LNCaP clone FGC (cell line): ENCODE measurements around the gene SYTL5.

Experiments
- DNase-seq: peaks from one replicate; pipeline ENCODE4 v3.0.0-alpha.2; 2011; ENCODE audit warnings: low read depth
- H3K4me3 ChIP-seq: 2 replicates; pipeline ENCODE4 v1.5.1; 2011; ENCODE audit warnings: mild to moderate bottlenecking, low read depth, low read length, control low read depth
- TF ChIP-seq, protein P1 (sequence below): IDR thresholded peaks from 2 replicates; pipeline ENCODE4 v1.5.1; 2012; ENCODE audit warnings: mild to moderate bottlenecking; ENCODE audit not compliant: control insufficient read depth, insufficient read depth; ENCODE audit errors: extremely low read depth

The SYTL5 gene

DNA sequence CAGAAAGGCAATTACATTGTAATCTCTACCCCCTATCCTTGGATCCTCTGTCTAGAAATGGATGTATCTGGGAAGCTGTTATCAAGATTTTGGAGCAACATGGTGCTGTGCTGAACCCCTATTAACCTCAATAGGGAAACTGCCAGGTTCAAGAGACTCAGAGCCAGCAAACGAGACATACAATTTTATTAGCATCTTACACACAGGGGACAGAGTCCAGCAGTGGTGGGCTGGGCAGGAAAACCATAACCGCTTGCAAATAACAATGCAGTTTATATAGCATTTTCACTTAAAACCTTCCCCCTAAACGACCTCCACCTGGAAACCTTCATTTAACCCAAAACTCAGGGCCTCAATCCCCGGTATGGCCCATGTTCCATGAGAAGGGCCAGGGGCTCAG, 79.5 kb downstream of the SYTL5 start:
- TF ChIP-seq, protein P1, sequence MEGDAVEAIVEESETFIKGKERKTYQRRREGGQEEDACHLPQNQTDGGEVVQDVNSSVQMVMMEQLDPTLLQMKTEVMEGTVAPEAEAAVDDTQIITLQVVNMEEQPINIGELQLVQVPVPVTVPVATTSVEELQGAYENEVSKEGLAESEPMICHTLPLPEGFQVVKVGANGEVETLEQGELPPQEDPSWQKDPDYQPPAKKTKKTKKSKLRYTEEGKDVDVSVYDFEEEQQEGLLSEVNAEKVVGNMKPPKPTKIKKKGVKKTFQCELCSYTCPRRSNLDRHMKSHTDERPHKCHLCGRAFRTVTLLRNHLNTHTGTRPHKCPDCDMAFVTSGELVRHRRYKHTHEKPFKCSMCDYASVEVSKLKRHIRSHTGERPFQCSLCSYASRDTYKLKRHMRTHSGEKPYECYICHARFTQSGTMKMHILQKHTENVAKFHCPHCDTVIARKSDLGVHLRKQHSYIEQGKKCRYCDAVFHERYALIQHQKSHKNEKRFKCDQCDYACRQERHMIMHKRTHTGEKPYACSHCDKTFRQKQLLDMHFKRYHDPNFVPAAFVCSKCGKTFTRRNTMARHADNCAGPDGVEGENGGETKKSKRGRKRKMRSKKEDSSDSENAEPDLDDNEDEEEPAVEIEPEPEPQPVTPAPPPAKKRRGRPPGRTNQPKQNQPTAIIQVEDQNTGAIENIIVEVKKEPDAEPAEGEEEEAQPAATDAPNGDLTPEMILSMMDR = no peak
- no peak for DNase-seq

DNA sequence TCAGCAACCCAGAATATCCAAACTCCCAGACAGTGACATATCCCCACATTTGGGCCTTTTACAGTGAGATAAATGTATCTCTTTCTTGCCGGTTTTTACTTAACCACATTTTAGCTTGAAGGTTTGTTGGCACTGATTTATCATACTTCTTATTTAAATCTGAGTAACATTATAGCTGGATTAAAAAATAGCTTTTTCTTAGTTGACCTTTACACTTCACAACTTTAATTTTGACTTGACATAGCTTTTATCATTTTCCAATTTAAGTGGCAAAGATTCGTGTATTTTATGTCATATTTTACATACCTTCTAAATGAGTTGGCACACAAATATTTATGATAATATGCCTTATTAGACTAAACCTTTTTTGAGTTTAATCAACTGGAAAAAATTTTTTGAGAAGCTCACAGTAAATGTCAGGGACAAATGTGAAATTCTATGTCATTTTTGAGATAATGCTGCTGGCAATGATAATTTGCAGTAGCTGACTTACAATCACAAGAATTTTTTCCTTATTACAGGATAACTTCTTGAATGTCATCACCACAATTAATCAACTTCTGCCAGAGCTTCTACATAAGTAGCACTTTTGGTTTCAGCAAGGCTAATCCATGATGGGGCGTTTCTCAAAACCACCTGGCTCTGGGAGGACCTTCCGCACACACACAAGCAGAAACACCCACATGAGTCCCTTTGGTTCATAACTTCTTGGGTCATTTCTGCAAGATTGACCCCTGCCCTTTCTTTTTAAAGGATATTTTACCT, 80.3 kb downstream of the SYTL5 start:
- H3K4me3 ChIP-seq = no peak overlapping the region
- TF ChIP-seq, protein P1 = no peak
- DNase-seq = no peak

More for the DNA sequence above, 79.5 kb downstream of the SYTL5 start:
- no peak overlapping the region for H3K4me3 ChIP-seq

GRCh38 chrX:38087594-38087993, 81.2 kb downstream of the SYTL5 start:
- DNase-seq = peak; percentile 23
- H3K4me3 ChIP-seq = no peak overlapping the region
- TF ChIP-seq, protein P1 = no peak

GRCh38 chrX:38089173-38089982, 83.0 kb downstream of the SYTL5 start:
- no peak for DNase-seq
- TF ChIP-seq, protein P1 = no peak
- H3K4me3 ChIP-seq = no peak overlapping the region

DNA sequence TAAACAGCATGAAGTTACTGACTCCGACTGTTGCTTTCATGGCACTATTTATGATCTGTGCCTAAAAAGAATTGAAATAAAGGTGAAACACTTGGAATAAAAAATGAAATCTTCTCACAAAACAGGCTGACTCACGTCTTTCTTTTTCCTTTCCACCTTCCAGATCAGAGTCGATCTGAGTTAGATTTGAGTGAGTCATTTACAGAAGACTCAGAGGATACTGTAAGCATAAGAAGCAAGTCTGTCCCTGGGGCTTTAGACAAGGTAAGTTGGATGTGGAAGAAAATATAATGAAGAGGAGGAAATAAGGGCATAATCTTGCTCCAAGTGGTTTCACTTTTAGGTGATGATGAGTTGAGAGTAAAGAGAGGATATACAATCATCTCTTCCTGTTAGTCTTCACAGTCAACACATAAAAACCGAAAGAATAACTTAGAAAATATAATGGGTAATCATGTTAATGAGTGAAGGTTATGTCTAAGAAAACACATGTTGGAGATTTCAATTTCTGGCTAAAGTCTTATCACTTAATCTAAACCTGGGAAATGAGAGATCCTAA, 89.7 kb downstream of the SYTL5 start:
- DNase-seq = no peak
- TF ChIP-seq, protein P1 = no peak
- no peak overlapping the region for H3K4me3 ChIP-seq

GRCh38 chrX:38099688-38100087, 93.3 kb downstream of the SYTL5 start:
- DNase-seq = no peak
- TF ChIP-seq, protein P1 = no peak
- H3K4me3 ChIP-seq = no peak overlapping the region
